Lower leg skin (tissue), 3 donors: ENCODE measurements around the gene LYRM7.

ENCODE experiments used
- POLR2A ChIP-seq, 2 donors: fragments of 450-650 bp; IDR thresholded peaks; one replicate each; pipeline ENCODE4 v1.6.1; 2016 to 2017; ENCODE audit warnings: antibody characterized with exemption in 2 of 2, mild to moderate bottlenecking in 1 of 2, moderate library complexity in 1 of 2
- TF ChIP-seq, protein P1 (sequence below), 3 donors: fragments of 450-650 bp; IDR thresholded peaks; one replicate each; pipeline ENCODE4 v1.5.1; 2016; ENCODE audit warnings: antibody characterized with exemption in 3 of 3, mild to moderate bottlenecking in 3 of 3, moderate library complexity in 2 of 3

DNA sequence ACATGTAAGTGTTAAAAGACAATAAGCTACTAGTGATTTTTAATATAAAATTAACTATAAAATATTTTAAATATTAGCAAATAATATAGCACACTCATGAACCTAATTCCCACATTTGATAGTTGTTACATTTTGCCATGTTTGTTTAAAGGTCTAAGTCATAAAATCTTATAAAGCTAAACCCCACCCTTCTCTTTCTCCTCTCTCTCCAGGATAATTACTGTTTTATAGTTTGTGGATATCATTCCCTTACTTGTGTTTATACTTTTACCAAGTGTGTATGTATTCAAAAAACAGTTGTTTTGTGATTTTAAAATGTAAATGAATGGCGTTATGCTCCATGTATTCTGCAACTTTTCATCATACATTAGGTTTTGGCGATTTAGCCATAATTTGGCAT is 34.2 kb downstream of the LYRM7 start:
- TF ChIP-seq, protein P1, sequence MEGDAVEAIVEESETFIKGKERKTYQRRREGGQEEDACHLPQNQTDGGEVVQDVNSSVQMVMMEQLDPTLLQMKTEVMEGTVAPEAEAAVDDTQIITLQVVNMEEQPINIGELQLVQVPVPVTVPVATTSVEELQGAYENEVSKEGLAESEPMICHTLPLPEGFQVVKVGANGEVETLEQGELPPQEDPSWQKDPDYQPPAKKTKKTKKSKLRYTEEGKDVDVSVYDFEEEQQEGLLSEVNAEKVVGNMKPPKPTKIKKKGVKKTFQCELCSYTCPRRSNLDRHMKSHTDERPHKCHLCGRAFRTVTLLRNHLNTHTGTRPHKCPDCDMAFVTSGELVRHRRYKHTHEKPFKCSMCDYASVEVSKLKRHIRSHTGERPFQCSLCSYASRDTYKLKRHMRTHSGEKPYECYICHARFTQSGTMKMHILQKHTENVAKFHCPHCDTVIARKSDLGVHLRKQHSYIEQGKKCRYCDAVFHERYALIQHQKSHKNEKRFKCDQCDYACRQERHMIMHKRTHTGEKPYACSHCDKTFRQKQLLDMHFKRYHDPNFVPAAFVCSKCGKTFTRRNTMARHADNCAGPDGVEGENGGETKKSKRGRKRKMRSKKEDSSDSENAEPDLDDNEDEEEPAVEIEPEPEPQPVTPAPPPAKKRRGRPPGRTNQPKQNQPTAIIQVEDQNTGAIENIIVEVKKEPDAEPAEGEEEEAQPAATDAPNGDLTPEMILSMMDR (IDR thresholded peaks at IDR 0.05): no peak
- TF ChIP-seq POLR2A (IDR thresholded peaks at IDR 0.05): no peak
